HG03520 (cell line): ENCODE data around the gene PFKP.
"Not testable (repeated sequence)": the region's sequence is repeated elsewhere in the genome, so short reads cannot be mapped to it uniquely, and the experiment has no call there.

Experiments used
- ATAC-seq: cut with Tn5 transposase; IDR thresholded peaks from one replicate; pipeline ENCODE4 v1.9.1; 2021; ENCODE audit warnings: mild to moderate bottlenecking, moderate library complexity; ENCODE audit not compliant: unreplicated experiment

Gene PFKP

GRCh38 chr10:3046981-3047547 is 20.3 kb upstream of the PFKP start:
- no peak for ATAC-seq

- ATAC-seq = no peak
Observed at GRCh38 chr10:3047596-3047995, 19.8 kb upstream of the PFKP start.

- ATAC-seq = no peak
Observed at GRCh38 chr10:3048119-3049019, 19.0 kb upstream of the PFKP start.

GRCh38 chr10:3051692-3052091 is 15.7 kb upstream of the PFKP start:
- no peak for ATAC-seq

- ATAC-seq = no peak
Observed at GRCh38 chr10:3053155-3053554, 14.2 kb upstream of the PFKP start.

- ATAC-seq = no peak
Observed at GRCh38 chr10:3054183-3054850, 13.0 kb upstream of the PFKP start.

GRCh38 chr10:3054851-3055199 is 12.5 kb upstream of the PFKP start:
- ATAC-seq = no peak

GRCh38 chr10:3056280-3057037 is 10.9 kb upstream of the PFKP start:
- no peak for ATAC-seq

- ATAC-seq = no peak
Observed at GRCh38 chr10:3057946-3058345, 9.4 kb upstream of the PFKP start.

GRCh38 chr10:3059974-3060373 is 7.4 kb upstream of the PFKP start:
- ATAC-seq = no peak

- no peak for ATAC-seq
Observed at GRCh38 chr10:3060481-3060889, 6.9 kb upstream of the PFKP start.

GRCh38 chr10:3061323-3061898 is 5.9 kb upstream of the PFKP start:
- not testable (repeated sequence) for ATAC-seq

- ATAC-seq = no peak
Observed at GRCh38 chr10:3062502-3063186, 4.7 kb upstream of the PFKP start.

- no peak for ATAC-seq
Observed at GRCh38 chr10:3064423-3064822, 2.9 kb upstream of the PFKP start.

- ATAC-seq = no peak
Observed at GRCh38 chr10:3065622-3066021, 1.7 kb upstream of the PFKP start.

GRCh38 chr10:3066317-3067117 is 831 bp upstream of the PFKP start:
- ATAC-seq = no peak

- ATAC-seq = no peak
Observed at GRCh38 chr10:3067859-3068179, 471 bp downstream of the PFKP start.

- no peak for ATAC-seq
Observed at GRCh38 chr10:3068201-3068967, 1.0 kb downstream of the PFKP start.
